DOHH2 (cell line): Measurements from ENCODE around the gene TOMM40L.

Source experiments
- CTCF ChIP-seq: fragments of 200-600 bp; sonication (generic); IDR thresholded peaks from one replicate; pipeline ENCODE4 v1.5.1; 2014; ENCODE audit warnings: antibody characterized with exemption, mild to moderate bottlenecking, low read depth, low read length; ENCODE audit not compliant: poor library complexity, severe bottlenecking
- EZH2phosphoT487 ChIP-seq: fragments of 200-600 bp; sonication (generic); IDR thresholded peaks from 2 replicates; pipeline ENCODE4 v1.6.1; 2017; ENCODE audit warnings: borderline replicate concordance, mild to moderate bottlenecking, antibody characterized with exemption, low read length, moderate library complexity, mixed read lengths

GRCh38 chr1:161217831-161218230, 8.0 kb upstream of the TOMM40L start:
- TF ChIP-seq CTCF (no peak), EZH2phosphoT487 (no peak)
